ENCODE measurements around the gene RBM47.

The RBM47 gene

DNA sequence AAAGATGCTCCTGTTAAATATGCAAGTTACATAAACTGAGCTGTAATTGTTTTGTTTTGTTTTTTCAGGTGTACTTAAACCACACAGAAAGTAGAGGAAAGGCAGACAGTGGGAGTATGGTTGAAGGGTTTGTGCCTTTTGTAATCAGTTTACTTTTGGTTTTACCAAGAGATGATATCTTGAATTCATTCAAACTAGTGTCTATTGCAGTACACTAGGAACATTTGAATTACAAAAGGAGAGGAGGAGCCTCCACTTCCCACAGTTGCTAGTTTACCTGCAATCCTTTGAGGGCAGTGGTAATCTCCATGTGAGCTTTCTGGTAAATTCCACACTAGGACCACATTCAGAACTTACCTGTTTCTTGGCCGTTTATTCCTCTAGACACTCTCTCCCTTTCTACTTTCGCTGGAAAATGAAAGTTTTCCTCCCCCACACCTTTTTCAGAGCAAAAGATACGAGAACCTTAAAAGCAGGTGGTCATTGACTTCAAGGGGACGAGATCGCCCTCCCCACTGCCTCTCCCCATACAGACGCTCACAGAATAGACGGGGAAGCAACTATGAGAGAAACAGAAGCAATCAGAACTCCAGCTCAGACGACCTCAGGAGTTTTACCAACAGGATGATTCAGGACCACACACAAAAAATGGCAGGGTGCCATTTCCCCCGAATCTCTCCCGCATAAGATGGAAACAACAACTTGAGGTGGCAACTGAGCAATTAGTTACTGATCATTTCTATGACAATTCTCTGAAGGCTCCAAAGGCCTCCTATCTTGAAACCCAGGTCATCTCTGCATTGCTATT is 3.3 kb downstream of the RBM47 start:
- TF ChIP-seq, protein P1, sequence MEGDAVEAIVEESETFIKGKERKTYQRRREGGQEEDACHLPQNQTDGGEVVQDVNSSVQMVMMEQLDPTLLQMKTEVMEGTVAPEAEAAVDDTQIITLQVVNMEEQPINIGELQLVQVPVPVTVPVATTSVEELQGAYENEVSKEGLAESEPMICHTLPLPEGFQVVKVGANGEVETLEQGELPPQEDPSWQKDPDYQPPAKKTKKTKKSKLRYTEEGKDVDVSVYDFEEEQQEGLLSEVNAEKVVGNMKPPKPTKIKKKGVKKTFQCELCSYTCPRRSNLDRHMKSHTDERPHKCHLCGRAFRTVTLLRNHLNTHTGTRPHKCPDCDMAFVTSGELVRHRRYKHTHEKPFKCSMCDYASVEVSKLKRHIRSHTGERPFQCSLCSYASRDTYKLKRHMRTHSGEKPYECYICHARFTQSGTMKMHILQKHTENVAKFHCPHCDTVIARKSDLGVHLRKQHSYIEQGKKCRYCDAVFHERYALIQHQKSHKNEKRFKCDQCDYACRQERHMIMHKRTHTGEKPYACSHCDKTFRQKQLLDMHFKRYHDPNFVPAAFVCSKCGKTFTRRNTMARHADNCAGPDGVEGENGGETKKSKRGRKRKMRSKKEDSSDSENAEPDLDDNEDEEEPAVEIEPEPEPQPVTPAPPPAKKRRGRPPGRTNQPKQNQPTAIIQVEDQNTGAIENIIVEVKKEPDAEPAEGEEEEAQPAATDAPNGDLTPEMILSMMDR (IDR thresholded peaks at IDR 0.05; ENCODE audit: low read depth, low read length, missing control alignments), result no peak
- H3K4me3 ChIP-seq (ENCODE audit: low read depth, low read length), result peak overlapping the region; percentile 97
- DNase-seq (ENCODE audit: low read depth), result no peak

DNA sequence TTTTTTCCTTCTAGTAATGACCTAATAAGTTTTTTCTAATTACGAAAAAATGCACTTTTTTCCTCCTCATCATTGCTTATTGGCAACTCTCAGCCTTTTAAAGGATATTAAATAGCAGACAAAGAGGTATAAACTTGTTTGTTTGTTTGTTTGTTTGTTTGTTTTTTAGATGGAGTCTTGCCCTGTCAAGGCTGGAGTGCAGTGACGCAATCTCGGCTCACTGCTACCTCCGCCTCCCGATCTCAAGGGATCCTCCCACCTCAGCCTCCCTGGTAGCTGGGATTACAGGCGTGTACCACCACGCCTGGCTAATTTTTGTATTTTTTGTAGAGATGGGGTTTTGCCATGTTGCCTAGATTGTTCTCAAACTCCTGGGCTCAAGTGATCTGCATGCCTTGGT is 6.0 kb downstream of the RBM47 start:
- DNase-seq (ENCODE audit: low read depth), result no peak
- TF ChIP-seq, protein P1 (IDR thresholded peaks at IDR 0.05; ENCODE audit: low read depth, low read length, missing control alignments), result no peak
- H3K4me3 ChIP-seq (ENCODE audit: low read depth, low read length), result no peak overlapping the region

DNA sequence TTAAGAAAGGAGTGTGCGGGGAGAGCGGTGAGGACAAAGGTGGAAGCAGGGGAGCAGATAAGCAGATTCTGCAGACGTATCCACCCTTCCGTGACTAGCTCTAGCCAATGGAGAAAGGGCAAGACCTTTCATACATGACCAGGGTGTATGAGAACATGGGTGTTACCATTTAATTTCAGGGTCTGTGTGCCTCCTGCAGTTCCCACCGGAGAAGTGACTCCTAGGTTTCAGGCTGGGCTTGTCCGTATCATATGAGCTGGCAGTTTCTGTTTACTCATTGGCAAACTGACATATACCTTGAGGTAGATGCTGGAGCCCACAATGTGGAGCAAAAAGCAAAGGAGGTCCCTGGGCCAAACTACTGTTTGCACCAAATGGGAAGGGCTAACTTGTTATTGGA is 6.8 kb downstream of the RBM47 start:
- TF ChIP-seq, protein P1 (IDR thresholded peaks at IDR 0.05; ENCODE audit: low read depth, low read length, missing control alignments), result no peak
- peak; percentile 49 for DNase-seq (ENCODE audit: low read depth)
- H3K4me3 ChIP-seq (ENCODE audit: low read depth, low read length), result no peak overlapping the region

DNA sequence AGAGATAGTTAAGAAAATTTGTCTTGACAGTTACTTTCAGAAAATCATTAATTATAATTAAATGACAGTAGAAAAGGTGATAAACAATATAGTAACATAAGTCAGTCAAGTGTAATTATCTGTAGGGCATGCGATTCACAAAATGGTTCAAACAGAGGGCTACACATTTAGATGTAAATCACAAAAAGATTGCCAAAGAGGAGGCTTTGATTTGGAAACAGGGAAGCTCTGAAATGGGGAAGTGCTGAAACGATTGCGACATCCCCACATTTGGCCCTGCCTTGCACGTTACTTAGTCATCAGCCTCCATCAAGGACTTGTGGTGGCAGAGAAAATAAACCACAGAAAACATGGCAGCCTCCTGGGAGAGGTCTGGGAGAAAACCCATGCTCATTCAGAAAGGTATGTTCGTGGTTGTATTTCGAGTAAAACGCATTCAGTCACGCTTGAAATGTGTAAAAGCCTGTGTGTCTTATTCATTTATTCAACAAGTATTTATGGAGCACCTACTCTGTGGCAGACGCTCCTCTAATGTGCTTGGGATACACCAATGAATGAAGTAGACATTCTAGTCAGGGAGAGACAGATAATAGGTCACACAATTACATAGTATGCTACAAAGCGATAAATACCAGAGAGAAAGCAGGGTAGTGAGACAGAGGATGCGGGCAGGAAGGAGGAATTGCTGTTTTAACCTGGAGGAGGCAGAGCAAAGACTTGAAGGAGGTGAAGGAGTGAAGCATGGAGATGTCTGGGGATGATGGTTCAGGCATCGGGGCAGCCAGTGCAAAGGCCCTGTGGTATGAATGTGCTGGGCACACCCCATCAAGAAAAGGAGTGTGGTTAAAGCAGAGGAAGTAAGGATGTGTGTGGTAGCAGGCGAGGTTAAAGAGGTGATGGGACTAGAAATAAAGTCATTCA is 7.8 kb downstream of the RBM47 start:
- DNase-seq (ENCODE audit: low read depth), result peak; percentile 81
- TF ChIP-seq, protein P1 (IDR thresholded peaks at IDR 0.05; ENCODE audit: low read depth, low read length, missing control alignments), result no peak
- no peak overlapping the region; the same call in 1 of the 2 replicates for H3K4me3 ChIP-seq (ENCODE audit: low read depth, low read length)

DNA sequence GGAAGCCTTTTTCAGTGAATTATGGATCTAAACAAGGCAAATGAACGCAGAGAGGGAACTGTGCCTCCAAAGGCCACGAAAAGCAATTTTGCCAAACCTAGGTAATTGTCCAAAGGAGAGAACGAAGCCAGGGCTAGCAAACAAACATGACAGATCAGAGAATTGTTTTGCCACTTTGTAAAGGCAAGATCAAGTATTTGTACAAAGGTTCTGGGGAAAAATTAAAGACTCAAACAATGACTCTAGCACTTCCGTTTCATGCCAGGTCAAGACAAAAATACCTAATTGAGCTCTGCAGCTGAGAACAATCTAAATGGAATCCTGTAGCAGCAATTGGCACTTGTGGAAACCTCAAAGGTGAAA is 8.5 kb downstream of the RBM47 start:
- DNase-seq (ENCODE audit: low read depth), result no peak
- TF ChIP-seq, protein P1 (IDR thresholded peaks at IDR 0.05; ENCODE audit: low read depth, low read length, missing control alignments), result no peak

DNA sequence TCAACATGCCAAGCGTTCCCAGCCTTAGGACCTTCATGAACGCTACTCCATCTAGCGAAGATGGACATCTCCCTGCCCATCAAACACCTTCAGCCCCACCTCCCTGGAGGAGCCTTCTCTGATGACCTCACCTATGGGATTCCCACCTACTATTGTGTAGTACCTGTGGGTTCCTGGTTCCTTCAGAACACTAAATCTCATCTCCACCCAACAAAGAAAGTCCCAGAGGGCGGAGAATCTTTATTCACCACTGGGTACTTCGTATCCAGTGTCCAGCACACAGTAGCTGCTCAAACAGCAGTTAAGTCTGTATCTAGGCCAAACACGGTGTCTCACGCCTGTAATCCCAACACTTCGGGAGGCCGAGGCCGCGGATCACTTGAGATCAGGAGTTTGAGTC is 10.1 kb downstream of the RBM47 start:
- TF ChIP-seq, protein P1 (IDR thresholded peaks at IDR 0.05; ENCODE audit: low read depth, low read length, missing control alignments), result no peak
- no peak overlapping the region for H3K4me3 ChIP-seq (ENCODE audit: low read depth, low read length)
- DNase-seq (ENCODE audit: low read depth), result no peak

More for the DNA sequence above, 8.5 kb downstream of the RBM47 start:
- H3K4me3 ChIP-seq (ENCODE audit: low read depth, low read length), result no peak overlapping the region

All from GM12864 (cell line).